CD4-positive, alpha-beta T cell treated with Interleukin-2 at 100 ng/mL for 4 hours (primary cell): Measurements from ENCODE around the gene DRD4.
"Not testable (repeated sequence)": the region's sequence is repeated elsewhere in the genome, so short reads cannot be mapped to it uniquely, and the experiment has no call there.

Experiments used
- DNase-seq: peaks from one replicate; pipeline ENCODE4 v3.0.0-alpha.2; 2020; ENCODE audit warnings: low spot score

DRD4 gene

GRCh38 chr11:680476-680875, 43.4 kb downstream of the DRD4 start:
- no peak for DNase-seq

GRCh38 chr11:680970-681369, 43.9 kb downstream of the DRD4 start:
- no peak for DNase-seq

- DNase-seq, result no peak
These were observed 49.6 kb downstream of the DRD4 start for GRCh38 chr11:686451-687243.

GRCh38 chr11:687751-688150, 50.7 kb downstream of the DRD4 start:
- DNase-seq, result no peak

- no peak for DNase-seq
These were observed 51.6 kb downstream of the DRD4 start for GRCh38 chr11:688681-689080.

GRCh38 chr11:689625-690024, 52.6 kb downstream of the DRD4 start:
- DNase-seq, result no peak

GRCh38 chr11:690244-690643, 53.2 kb downstream of the DRD4 start:
- DNase-seq, result not testable (repeated sequence)
